ENCODE results near the gene NEDD9.

The NEDD9 gene

DNA sequence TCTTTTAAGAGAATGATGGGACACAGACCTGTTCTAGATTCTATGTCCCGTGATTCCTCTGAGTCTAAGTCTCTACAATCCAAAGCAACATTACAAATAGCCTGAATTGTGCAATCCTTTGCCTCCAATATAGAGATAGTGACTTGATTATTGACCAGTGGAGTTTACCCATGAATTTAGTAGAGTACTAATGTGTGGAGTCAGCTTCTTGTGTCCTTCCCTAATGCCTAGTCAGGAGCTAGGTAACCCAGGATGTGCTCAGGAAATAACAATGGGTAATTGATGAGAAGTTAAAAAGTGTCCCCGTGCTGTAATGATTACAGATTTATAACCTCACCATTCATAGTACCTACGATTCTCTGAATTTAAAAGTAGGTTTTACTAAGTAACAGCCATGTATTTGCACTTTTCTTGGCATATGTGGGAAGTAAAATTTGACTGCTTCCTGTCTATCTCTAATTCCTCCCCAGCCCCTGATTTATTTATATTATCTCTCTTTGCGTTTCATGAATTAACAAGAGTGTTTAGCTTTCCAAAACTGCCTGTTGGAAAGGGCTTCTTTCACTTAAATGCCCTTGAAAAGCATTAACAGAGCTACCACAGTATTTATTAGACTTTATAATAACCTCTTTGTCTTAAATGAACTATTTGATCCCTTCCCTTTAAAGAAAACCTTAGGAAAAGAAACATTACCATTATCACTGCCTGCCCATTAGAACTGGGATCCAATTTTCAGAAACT is 30.5 kb downstream of the NEDD9 start:
- no peaks in the 10 kb centered on the region for H3K79me2 ChIP-seq (ENCODE audit: control insufficient read depth, low read length)
- no peak overlapping the region for H3K27ac ChIP-seq (ENCODE audit: low read depth, low read length)
- no peak overlapping the region for H3K4me3 ChIP-seq (ENCODE audit: low read length)
- H4K20me1 ChIP-seq (ENCODE audit: control insufficient read depth, insufficient read depth, low read depth, low read length) = no peaks in the 10 kb centered on the region
- H3K36me3 ChIP-seq (ENCODE audit: control insufficient read depth, low read length) = no peaks in the 10 kb centered on the region
- H3F3A ChIP-seq (ENCODE audit: control insufficient read depth, insufficient read depth) = no peaks in the 10 kb centered on the region
- H3K9me3 ChIP-seq (ENCODE audit: control insufficient read depth, insufficient read depth, low read length) = no peaks in the 10 kb centered on the region
- no peak overlapping the region for H3K4me2 ChIP-seq (ENCODE audit: low read length)
- peaks cover 1% of the 10 kb centered on the region for H3K4me1 ChIP-seq (ENCODE audit: control insufficient read depth, low read length)
- H3K9me2 ChIP-seq (replicated peaks; ENCODE audit: control insufficient read depth, low read length) = no peaks in the 10 kb centered on the region
- H3K27me3 ChIP-seq (ENCODE audit: control insufficient read depth, low read length) = no peaks in the 10 kb centered on the region
- TF ChIP-seq EZH2phosphoT487 (IDR thresholded peaks at IDR 0.05; ENCODE audit: borderline replicate concordance, low read length) (no peak), CTCF (IDR thresholded peaks at IDR 0.05; ENCODE audit: low read depth, low read length, poor library complexity, severe bottlenecking) (no peak)

- H3F3A ChIP-seq (ENCODE audit: control insufficient read depth, insufficient read depth) = no peaks in the 10 kb centered on the region
- H3K27ac ChIP-seq (ENCODE audit: low read depth, low read length) = no peak overlapping the region
- H4K20me1 ChIP-seq (ENCODE audit: control insufficient read depth, insufficient read depth, low read depth, low read length) = no peaks in the 10 kb centered on the region
- H3K36me3 ChIP-seq (ENCODE audit: control insufficient read depth, low read length) = no peaks in the 10 kb centered on the region
- no peak overlapping the region for H3K4me3 ChIP-seq (ENCODE audit: low read length)
- no peaks in the 10 kb centered on the region for H3K9me3 ChIP-seq (ENCODE audit: control insufficient read depth, insufficient read depth, low read length)
- no peak for TF ChIP-seq EZH2phosphoT487 (IDR thresholded peaks at IDR 0.05; ENCODE audit: borderline replicate concordance, low read length)
- TF ChIP-seq CTCF (IDR thresholded peaks at IDR 0.05; ENCODE audit: low read depth, low read length, poor library complexity, severe bottlenecking) = no peak
- H3K4me2 ChIP-seq (ENCODE audit: low read length) = no peak overlapping the region
- H3K79me2 ChIP-seq (ENCODE audit: control insufficient read depth, low read length) = no peaks in the 10 kb centered on the region
- H3K9me2 ChIP-seq (replicated peaks; ENCODE audit: control insufficient read depth, low read length) = no peaks in the 10 kb centered on the region
- H3K4me1 ChIP-seq (ENCODE audit: control insufficient read depth, low read length) = no peaks in the 10 kb centered on the region
- H3K27me3 ChIP-seq (ENCODE audit: control insufficient read depth, low read length) = no peaks in the 10 kb centered on the region
These were observed 31.5 kb downstream of the NEDD9 start for GRCh38 chr6:11201015-11201414.

DNA sequence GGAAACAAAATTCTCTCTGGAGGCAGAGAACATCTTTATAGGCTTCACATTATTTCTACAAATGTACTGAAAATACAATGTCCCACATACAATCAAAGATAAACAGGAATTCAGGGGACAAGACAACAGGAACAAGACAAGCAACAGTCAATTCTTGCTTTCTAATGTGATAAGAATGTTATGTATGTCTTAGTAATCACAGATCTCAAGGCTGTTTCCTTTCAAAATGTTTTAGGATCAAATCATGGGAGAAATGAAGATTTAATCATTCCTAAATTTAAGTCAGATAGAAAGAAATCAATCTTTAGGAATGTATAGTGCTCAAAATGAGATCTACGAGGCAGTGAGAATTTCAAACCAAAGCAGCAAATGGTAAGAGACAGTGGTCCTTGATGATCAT is 32.1 kb downstream of the NEDD9 start:
- TF ChIP-seq EZH2phosphoT487 (IDR thresholded peaks at IDR 0.05; ENCODE audit: borderline replicate concordance, low read length) (no peak), CTCF (IDR thresholded peaks at IDR 0.05; ENCODE audit: low read depth, low read length, poor library complexity, severe bottlenecking) (no peak)
- no peaks in the 10 kb centered on the region for H3F3A ChIP-seq (ENCODE audit: control insufficient read depth, insufficient read depth)
- H3K9me2 ChIP-seq (replicated peaks; ENCODE audit: control insufficient read depth, low read length) = no peaks in the 10 kb centered on the region
- H3K79me2 ChIP-seq (ENCODE audit: control insufficient read depth, low read length) = no peaks in the 10 kb centered on the region
- no peaks in the 10 kb centered on the region for H3K9me3 ChIP-seq (ENCODE audit: control insufficient read depth, insufficient read depth, low read length)
- no peaks in the 10 kb centered on the region for H4K20me1 ChIP-seq (ENCODE audit: control insufficient read depth, insufficient read depth, low read depth, low read length)
- no peaks in the 10 kb centered on the region for H3K27me3 ChIP-seq (ENCODE audit: control insufficient read depth, low read length)
- no peak overlapping the region for H3K4me3 ChIP-seq (ENCODE audit: low read length)
- H3K4me1 ChIP-seq (ENCODE audit: control insufficient read depth, low read length) = no peaks in the 10 kb centered on the region
- H3K36me3 ChIP-seq (ENCODE audit: control insufficient read depth, low read length) = no peaks in the 10 kb centered on the region
- H3K4me2 ChIP-seq (ENCODE audit: low read length) = no peak overlapping the region
- H3K27ac ChIP-seq (ENCODE audit: low read depth, low read length) = no peak overlapping the region
